ENCODE measurements around the gene MAP2. TPM values are rescaled to one million over a fixed set of nuclear protein-coding genes. Genes with fewer than 3 reads are reported as not detected.

Gene MAP2
- total RNA-seq, 1 donor from 2014 or later = 7.2 TPM

DNA sequence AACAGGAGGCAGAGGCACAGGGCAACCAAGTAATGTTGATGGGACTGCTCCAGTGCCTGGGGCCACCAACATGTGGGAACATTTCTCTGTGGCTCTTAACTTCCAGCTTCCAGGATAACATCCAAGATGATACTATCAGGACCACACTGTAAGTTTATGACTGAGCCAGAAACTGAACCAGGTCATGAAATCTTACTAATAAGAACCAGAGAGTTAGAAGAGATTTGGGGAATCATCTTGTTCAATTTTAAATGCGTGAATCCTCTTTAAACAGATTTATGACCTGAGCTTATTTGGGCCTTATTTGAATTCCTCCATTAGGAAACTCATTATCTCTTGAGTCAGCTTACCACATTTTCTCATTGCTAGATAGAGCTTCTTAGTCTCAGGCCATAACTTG, 45.0 kb downstream of the MAP2 start:
- no peak overlapping the region for H3K27ac Mint-ChIP-seq (ENCODE audit: unreplicated experiment)
- no peak for DNase-seq (ENCODE audit: extremely low spot score, unreplicated experiment)

DNA sequence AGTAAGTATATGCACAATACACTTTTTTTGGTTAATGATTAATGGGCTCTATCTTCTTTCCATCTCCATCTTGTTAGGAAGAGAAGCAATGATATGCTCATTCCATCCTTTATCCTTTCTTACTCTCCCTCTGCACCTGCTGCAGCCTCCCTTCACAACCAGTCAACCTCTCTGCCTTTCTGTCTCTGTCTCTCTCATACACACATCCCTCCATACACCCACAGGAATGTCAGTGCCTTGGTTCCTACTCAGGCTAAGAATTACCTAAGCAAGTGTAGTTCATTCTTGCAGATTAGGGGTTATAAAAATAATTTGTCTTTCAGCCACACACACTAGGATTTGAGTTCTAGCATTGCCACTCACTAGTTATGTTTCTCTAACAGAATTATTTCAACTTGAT, 45.6 kb downstream of the MAP2 start:
- Mint-ChIP-seq H3K9me3 (ENCODE audit: unreplicated experiment) (peaks cover 13% of the 10 kb centered on the region), H3K4me3 (ENCODE audit: unreplicated experiment) (no peak overlapping the region), H3K36me3 (ENCODE audit: unreplicated experiment) (peaks cover 2% of the 10 kb centered on the region), H3K4me1 (ENCODE audit: unreplicated experiment) (peaks cover 22% of the 10 kb centered on the region), H3K27me3 (ENCODE audit: unreplicated experiment) (no peaks in the 10 kb centered on the region), H3K27ac (ENCODE audit: unreplicated experiment) (no peak overlapping the region)
- no peak for DNase-seq (ENCODE audit: extremely low spot score, unreplicated experiment)
- TF ChIP-seq, protein P1, sequence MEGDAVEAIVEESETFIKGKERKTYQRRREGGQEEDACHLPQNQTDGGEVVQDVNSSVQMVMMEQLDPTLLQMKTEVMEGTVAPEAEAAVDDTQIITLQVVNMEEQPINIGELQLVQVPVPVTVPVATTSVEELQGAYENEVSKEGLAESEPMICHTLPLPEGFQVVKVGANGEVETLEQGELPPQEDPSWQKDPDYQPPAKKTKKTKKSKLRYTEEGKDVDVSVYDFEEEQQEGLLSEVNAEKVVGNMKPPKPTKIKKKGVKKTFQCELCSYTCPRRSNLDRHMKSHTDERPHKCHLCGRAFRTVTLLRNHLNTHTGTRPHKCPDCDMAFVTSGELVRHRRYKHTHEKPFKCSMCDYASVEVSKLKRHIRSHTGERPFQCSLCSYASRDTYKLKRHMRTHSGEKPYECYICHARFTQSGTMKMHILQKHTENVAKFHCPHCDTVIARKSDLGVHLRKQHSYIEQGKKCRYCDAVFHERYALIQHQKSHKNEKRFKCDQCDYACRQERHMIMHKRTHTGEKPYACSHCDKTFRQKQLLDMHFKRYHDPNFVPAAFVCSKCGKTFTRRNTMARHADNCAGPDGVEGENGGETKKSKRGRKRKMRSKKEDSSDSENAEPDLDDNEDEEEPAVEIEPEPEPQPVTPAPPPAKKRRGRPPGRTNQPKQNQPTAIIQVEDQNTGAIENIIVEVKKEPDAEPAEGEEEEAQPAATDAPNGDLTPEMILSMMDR (IDR thresholded peaks at IDR 0.05) = no peak

More for the DNA sequence above, 45.0 kb downstream of the MAP2 start:
- H3K36me3 Mint-ChIP-seq (ENCODE audit: unreplicated experiment) = peaks cover 2% of the 10 kb centered on the region
- TF ChIP-seq, protein P1 (IDR thresholded peaks at IDR 0.05) = no peak
- H3K4me3 Mint-ChIP-seq (ENCODE audit: unreplicated experiment) = no peak overlapping the region
- peaks cover 16% of the 10 kb centered on the region for H3K4me1 Mint-ChIP-seq (ENCODE audit: unreplicated experiment)
- H3K27me3 Mint-ChIP-seq (ENCODE audit: unreplicated experiment) = no peaks in the 10 kb centered on the region
- peaks cover 13% of the 10 kb centered on the region for H3K9me3 Mint-ChIP-seq (ENCODE audit: unreplicated experiment)

DNA sequence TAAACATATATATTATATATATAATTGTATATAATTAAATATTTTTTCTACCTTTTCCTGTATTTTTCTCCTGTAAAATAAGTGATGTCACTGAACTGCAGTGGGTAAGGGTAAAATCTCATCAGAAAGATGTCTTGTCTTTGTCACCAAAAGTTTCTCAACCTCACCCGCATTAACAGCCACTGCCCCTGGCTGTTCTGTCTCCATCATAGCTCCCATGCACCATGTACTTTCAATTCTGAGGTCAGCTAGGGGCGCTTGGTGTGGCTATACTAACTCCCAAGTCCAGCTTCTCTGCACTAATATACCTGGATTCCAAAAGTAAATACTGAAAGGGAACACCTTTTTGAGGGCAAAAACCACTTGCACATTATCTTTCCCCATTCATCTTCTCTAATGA, 46.6 kb downstream of the MAP2 start:
- TF ChIP-seq, protein P1 (IDR thresholded peaks at IDR 0.05) = no peak
- H3K4me3 Mint-ChIP-seq (ENCODE audit: unreplicated experiment) = no peak overlapping the region
- no peak overlapping the region for H3K27ac Mint-ChIP-seq (ENCODE audit: unreplicated experiment)
- DNase-seq (ENCODE audit: extremely low spot score, unreplicated experiment) = no peak
- H3K9me3 Mint-ChIP-seq (ENCODE audit: unreplicated experiment) = peaks cover 13% of the 10 kb centered on the region
- no peaks in the 10 kb centered on the region for H3K27me3 Mint-ChIP-seq (ENCODE audit: unreplicated experiment)
- peaks cover 2% of the 10 kb centered on the region for H3K36me3 Mint-ChIP-seq (ENCODE audit: unreplicated experiment)
- peaks cover 21% of the 10 kb centered on the region for H3K4me1 Mint-ChIP-seq (ENCODE audit: unreplicated experiment)

DNA sequence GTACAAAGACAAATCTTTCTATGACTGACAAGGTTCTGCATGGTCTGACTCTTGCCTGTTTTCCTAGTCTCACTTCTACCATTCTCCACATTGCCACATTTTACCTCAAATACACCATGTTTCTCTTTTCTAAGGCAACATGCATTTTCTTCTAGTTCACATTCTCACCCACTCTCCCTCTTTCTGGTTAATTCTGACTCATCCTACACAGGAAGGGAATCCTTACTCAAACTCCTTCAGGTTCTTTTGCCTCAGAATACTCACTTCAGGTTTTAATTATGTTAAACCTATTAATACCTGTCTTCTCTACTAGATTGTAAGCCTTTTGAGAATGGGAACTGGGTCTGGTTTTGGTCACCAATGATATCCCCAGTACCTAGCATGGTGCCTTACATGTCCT, 47.2 kb downstream of the MAP2 start:
- H3K27me3 Mint-ChIP-seq (ENCODE audit: unreplicated experiment) = no peaks in the 10 kb centered on the region
- peaks cover 2% of the 10 kb centered on the region for H3K36me3 Mint-ChIP-seq (ENCODE audit: unreplicated experiment)
- DNase-seq (ENCODE audit: extremely low spot score, unreplicated experiment) = no peak
- TF ChIP-seq, protein P1 (IDR thresholded peaks at IDR 0.05) = no peak
- peaks cover 21% of the 10 kb centered on the region for H3K4me1 Mint-ChIP-seq (ENCODE audit: unreplicated experiment)
- H3K9me3 Mint-ChIP-seq (ENCODE audit: unreplicated experiment) = peaks cover 13% of the 10 kb centered on the region
- H3K4me3 Mint-ChIP-seq (ENCODE audit: unreplicated experiment) = no peak overlapping the region
- no peak overlapping the region for H3K27ac Mint-ChIP-seq (ENCODE audit: unreplicated experiment)

DNA sequence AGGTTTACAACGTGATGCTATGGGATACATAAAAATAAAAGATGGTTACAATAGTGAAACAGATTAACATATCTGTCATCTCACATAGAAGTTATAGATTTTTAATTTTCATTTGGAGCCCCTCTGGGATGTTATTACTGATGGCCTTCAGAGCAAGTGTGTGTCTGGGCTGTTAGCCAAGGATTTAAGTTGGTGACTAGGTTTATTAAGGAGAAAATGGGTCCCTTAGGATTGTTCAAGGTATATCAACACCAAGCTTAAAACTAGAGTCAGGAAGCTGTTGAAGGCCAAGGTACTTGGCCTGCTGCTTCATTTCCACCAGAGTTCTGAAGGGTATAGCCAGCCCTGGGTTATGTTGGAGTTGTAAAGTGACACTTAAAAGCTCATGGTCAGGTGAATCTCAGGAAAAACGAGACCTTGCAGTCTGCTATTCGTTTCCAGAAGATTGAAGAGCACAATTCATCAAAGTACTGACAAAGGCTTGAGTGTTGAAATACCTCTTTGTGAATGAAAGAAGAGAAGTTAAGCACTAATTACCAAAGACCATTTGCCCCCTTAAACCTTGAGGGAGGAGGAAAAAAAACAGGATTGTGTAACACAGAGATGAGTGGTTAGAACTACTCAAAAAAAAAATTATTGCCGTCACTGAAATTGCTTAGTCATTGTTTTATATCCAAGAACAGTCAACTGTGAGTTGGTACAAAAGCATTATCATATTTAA, 48.4 kb downstream of the MAP2 start:
- TF ChIP-seq, protein P1 (IDR thresholded peaks at IDR 0.05) = no peak
- H3K27me3 Mint-ChIP-seq (ENCODE audit: unreplicated experiment) = no peaks in the 10 kb centered on the region
- DNase-seq (ENCODE audit: extremely low spot score, unreplicated experiment) = no peak
- peak overlapping the region; percentile 28 for H3K27ac Mint-ChIP-seq (ENCODE audit: unreplicated experiment)
- H3K9me3 Mint-ChIP-seq (ENCODE audit: unreplicated experiment) = peaks cover under 1% of the 10 kb centered on the region
- H3K36me3 Mint-ChIP-seq (ENCODE audit: unreplicated experiment) = no peaks in the 10 kb centered on the region
- H3K4me1 Mint-ChIP-seq (ENCODE audit: unreplicated experiment) = peaks cover 24% of the 10 kb centered on the region
- H3K4me3 Mint-ChIP-seq (ENCODE audit: unreplicated experiment) = no peak overlapping the region

Data from osteocyte (in vitro differentiated cells).